Caco-2 (cell line): ENCODE measurements around the gene GALNTL6. TPM values are rescaled to one million over a fixed set of nuclear protein-coding genes. Genes with fewer than 3 reads are reported as not detected.

Source experiments
- BruUV-seq: library from RNA; stranded (reverse); fragments of 400-500 nt; replicated peaks from 2 replicates; lab custom pipeline; 2021; lab: Mats Ljungman, UMichigan
- CTCF ChIA-PET: fragments of 300-600 bp; sonication (Branson Sonifier 250); formaldehyde crosslinking; loops from one replicate; lab custom pipeline; 2022; ENCODE audit warnings: antibody characterized with exemption; lab: Charles Lee
- POLR2A ChIA-PET: fragments of 300-600 bp; sonication (Branson Sonifier 250); formaldehyde crosslinking; loops from one replicate; lab custom pipeline; 2022; ENCODE audit warnings: antibody characterized with exemption; lab: Charles Lee
- DNase-seq, 2 experiments: peaks; one replicate each; pipeline versions ENCODE4 v3.0.0 to v3.0.0-alpha.2; 2020 to 2022
- H3K27me3 ChIP-seq: replicated peaks from 2 replicates; pipeline ENCODE4 v1.6.0; 2011; ENCODE audit warnings: low read length; ENCODE audit not compliant: control insufficient read depth, insufficient read depth
- H3K36me3 ChIP-seq: 2 replicates; pipeline ENCODE4 v1.5.1; 2011; ENCODE audit warnings: low read length; ENCODE audit not compliant: control insufficient read depth, insufficient read depth
- H3K4me1 ChIP-seq: fragments of 250-450 bp; sonication (Bioruptor Pico); 2 replicates; pipeline ENCODE4 v1.5.1; 2020; ENCODE audit warnings: mild to moderate bottlenecking
- H3K4me3 ChIP-seq: 2 replicates; pipeline ENCODE4 v1.5.1; 2011; ENCODE audit warnings: low read depth, mild to moderate bottlenecking, control low read depth, low read length
- H3K9me3 ChIP-seq: fragments of 250-450 bp; sonication (Bioruptor Pico); 2 replicates; pipeline ENCODE4 v1.5.1; 2020; ENCODE audit warnings: mild to moderate bottlenecking, moderate library complexity
- H3K27ac Mint-ChIP-seq: one replicate; pipeline ENCODE4 v1.8.0; 2022; ENCODE audit warnings: mixed read lengths; ENCODE audit not compliant: unreplicated experiment
- H3K27me3 Mint-ChIP-seq: one replicate; pipeline ENCODE4 v1.8.0; 2022; ENCODE audit warnings: mixed read lengths; ENCODE audit not compliant: insufficient read depth, unreplicated experiment
- H3K36me3 Mint-ChIP-seq: one replicate; pipeline ENCODE4 v1.8.0; 2022; ENCODE audit warnings: mild to moderate bottlenecking, mixed read lengths; ENCODE audit not compliant: insufficient read depth, unreplicated experiment
- H3K4me1 Mint-ChIP-seq: one replicate; pipeline ENCODE4 v1.8.0; 2022; ENCODE audit warnings: low read depth, mixed read lengths; ENCODE audit not compliant: unreplicated experiment
- H3K4me3 Mint-ChIP-seq: one replicate; pipeline ENCODE4 v1.8.0; 2022; ENCODE audit warnings: mild to moderate bottlenecking, moderate library complexity, mixed read lengths; ENCODE audit not compliant: unreplicated experiment
- H3K9me3 Mint-ChIP-seq: one replicate; pipeline ENCODE4 v1.8.0; 2022; ENCODE audit warnings: mixed read lengths; ENCODE audit not compliant: unreplicated experiment
- intact Hi-C: fragments of 100-400 bp; cut with micrococcal nuclease; formaldehyde crosslinking; loops from one replicate; pipeline ENCODE4 v1.10.0; 2022; ENCODE audit not compliant: unreplicated experiment
- total RNA-seq: library from RNA; stranded (reverse); gene quantifications from 2 replicates; pipeline ENCODE4 v1.2.3, GENCODE V29; 2022
- TF ChIP-seq, protein P1 (sequence below), 2 experiments: fragments of 200-600 bp in 1 of 2; IDR thresholded peaks; 1 replicate in 1 of 2; 2 replicates in 1 of 2; pipeline versions ENCODE4 v1.5.1 to v1.8.0; 2011 to 2022; ENCODE audit warnings: antibody characterized with exemption in 1 of 2, control low read depth in 1 of 2, inconsistent platforms in 1 of 2, low read depth in 1 of 2, low read length in 1 of 2, mild to moderate bottlenecking in 1 of 2, moderate library complexity in 1 of 2; ENCODE audit not compliant: insufficient read depth in 1 of 2, severe bottlenecking in 1 of 2, unreplicated experiment in 1 of 2

GALNTL6 gene
- total RNA-seq, 1 experiment from 2014 or later: not detected

- no peak overlapping the region for H3K4me3 Mint-ChIP-seq
- Histone ChIP-seq H3K27me3 (no peaks in the 10 kb centered on the region), H3K36me3 (no peaks in the 10 kb centered on the region), H3K4me1 (no peaks in the 10 kb centered on the region), H3K4me3 (no peak overlapping the region), H3K9me3 (no peaks in the 10 kb centered on the region)
- POLR2A ChIA-PET: no interaction called here
- H3K36me3 Mint-ChIP-seq: no peaks in the 10 kb centered on the region
- no peaks in the 10 kb centered on the region for H3K9me3 Mint-ChIP-seq
- H3K27me3 Mint-ChIP-seq: no peaks in the 10 kb centered on the region
- DNase-seq: no peak
- BruUV-seq: no TSS peak
- CTCF ChIA-PET: no interaction called here
- intact Hi-C loops: no loop called here
- no peaks in the 10 kb centered on the region for H3K4me1 Mint-ChIP-seq
- H3K27ac Mint-ChIP-seq: no peak overlapping the region
- TF ChIP-seq, protein P1, sequence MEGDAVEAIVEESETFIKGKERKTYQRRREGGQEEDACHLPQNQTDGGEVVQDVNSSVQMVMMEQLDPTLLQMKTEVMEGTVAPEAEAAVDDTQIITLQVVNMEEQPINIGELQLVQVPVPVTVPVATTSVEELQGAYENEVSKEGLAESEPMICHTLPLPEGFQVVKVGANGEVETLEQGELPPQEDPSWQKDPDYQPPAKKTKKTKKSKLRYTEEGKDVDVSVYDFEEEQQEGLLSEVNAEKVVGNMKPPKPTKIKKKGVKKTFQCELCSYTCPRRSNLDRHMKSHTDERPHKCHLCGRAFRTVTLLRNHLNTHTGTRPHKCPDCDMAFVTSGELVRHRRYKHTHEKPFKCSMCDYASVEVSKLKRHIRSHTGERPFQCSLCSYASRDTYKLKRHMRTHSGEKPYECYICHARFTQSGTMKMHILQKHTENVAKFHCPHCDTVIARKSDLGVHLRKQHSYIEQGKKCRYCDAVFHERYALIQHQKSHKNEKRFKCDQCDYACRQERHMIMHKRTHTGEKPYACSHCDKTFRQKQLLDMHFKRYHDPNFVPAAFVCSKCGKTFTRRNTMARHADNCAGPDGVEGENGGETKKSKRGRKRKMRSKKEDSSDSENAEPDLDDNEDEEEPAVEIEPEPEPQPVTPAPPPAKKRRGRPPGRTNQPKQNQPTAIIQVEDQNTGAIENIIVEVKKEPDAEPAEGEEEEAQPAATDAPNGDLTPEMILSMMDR (IDR thresholded peaks at IDR 0.05; ENCODE audit: insufficient read depth in 1 of 2, low read depth in 1 of 2, low read length in 1 of 2, severe bottlenecking in 1 of 2, unreplicated experiment in 1 of 2): no peak
Measured at GRCh38 chr4:171794528-171794927, 18.7 kb upstream of the GALNTL6 start.

DNA sequence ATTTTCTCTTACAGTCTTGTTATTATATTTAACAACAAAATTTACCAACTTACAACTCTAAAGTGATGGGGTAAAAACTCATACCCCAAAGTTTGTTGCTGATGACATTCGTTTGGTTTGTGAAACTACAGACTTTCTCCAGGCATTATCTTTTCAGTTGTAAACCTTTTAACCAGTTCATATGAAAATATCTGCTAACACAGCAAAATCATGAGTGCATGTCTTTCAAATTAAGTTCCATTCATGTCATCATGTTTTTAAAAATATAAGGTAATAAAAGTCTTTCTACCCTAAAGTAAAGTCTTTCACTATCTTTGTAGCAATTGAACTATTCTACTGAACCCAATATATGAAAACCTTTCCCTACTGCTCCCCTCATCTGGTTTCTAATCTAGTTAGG is 3.4 kb upstream of the GALNTL6 start:
- Mint-ChIP-seq H3K27ac (no peak overlapping the region), H3K4me3 (no peak overlapping the region), H3K27me3 (peaks cover 3% of the 10 kb centered on the region), H3K9me3 (no peaks in the 10 kb centered on the region), H3K4me1 (no peaks in the 10 kb centered on the region), H3K36me3 (no peaks in the 10 kb centered on the region)
- Histone ChIP-seq H3K27me3 (no peaks in the 10 kb centered on the region), H3K4me1 (no peaks in the 10 kb centered on the region), H3K36me3 (no peaks in the 10 kb centered on the region), H3K9me3 (no peaks in the 10 kb centered on the region), H3K4me3 (no peak overlapping the region)
- CTCF ChIA-PET: no interaction called here
- intact Hi-C loops: no loop called here
- no TSS peak for BruUV-seq
- no peak for DNase-seq
- POLR2A ChIA-PET: no interaction called here
- TF ChIP-seq, protein P1 (IDR thresholded peaks at IDR 0.05; ENCODE audit: insufficient read depth in 1 of 2, low read depth in 1 of 2, low read length in 1 of 2, severe bottlenecking in 1 of 2, unreplicated experiment in 1 of 2): no peak

DNA sequence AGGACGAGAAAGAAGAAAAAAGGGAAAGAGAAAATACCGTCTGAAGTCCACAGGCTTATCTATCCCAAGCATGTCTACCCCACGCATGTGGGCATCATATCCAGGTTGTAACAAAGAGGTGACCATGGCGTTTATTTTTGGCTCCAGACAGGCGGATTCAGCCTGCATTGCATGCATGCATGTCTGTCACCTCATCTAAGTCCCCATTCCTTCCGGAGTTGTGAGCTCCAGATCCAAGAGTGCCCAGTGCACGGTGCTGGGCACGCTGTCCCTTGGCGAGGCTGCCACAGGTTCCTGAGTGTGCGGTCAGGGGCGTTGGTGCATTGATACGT is 905 bp upstream of the GALNTL6 start:
- H3K27me3 ChIP-seq: no peaks in the 10 kb centered on the region
- Mint-ChIP-seq H3K4me1 (no peaks in the 10 kb centered on the region), H3K27ac (no peak overlapping the region), H3K27me3 (peaks cover 3% of the 10 kb centered on the region), H3K36me3 (no peaks in the 10 kb centered on the region), H3K4me3 (no peak overlapping the region), H3K9me3 (no peaks in the 10 kb centered on the region)
- POLR2A ChIA-PET: no interaction called here
- TF ChIP-seq, protein P1 (IDR thresholded peaks at IDR 0.05; ENCODE audit: insufficient read depth in 1 of 2, low read depth in 1 of 2, low read length in 1 of 2, severe bottlenecking in 1 of 2, unreplicated experiment in 1 of 2): no peak
- no peaks in the 10 kb centered on the region for H3K36me3 ChIP-seq
- no peaks in the 10 kb centered on the region for H3K9me3 ChIP-seq
- H3K4me1 ChIP-seq: no peaks in the 10 kb centered on the region
- no peak for DNase-seq
- CTCF ChIA-PET: no interaction called here
- intact Hi-C loops: no loop called here
- BruUV-seq: no TSS peak
- H3K4me3 ChIP-seq: no peak overlapping the region
